Fibroblast of lung (primary cell): Measurements from ENCODE around the gene HYAL4.

Experiments
- EZH2 ChIP-seq: IDR thresholded peaks from 2 replicates; pipeline ENCODE4 v1.5.1; 2012; ENCODE audit warnings: low read length, control low read depth, mild to moderate bottlenecking; ENCODE audit errors: missing control alignments
- TF ChIP-seq, protein P1 (sequence below), 2 donors: IDR thresholded peaks in 1 of 2; conservative IDR thresholded peaks in 1 of 2; 1 replicate in 1 of 2; 2 replicates in 1 of 2; pipeline ENCODE4 v1.5.1; 2011 to 2012; ENCODE audit warnings: low read length in 2 of 2, control low read depth in 1 of 2, inconsistent platforms in 1 of 2, low read depth in 1 of 2, mild to moderate bottlenecking in 1 of 2

GRCh38 chr7:123924941-123925340 is 80.0 kb downstream of the HYAL4 start, which contains the start of gene SPAM1:
- no peak for TF ChIP-seq EZH2
- TF ChIP-seq, protein P1, sequence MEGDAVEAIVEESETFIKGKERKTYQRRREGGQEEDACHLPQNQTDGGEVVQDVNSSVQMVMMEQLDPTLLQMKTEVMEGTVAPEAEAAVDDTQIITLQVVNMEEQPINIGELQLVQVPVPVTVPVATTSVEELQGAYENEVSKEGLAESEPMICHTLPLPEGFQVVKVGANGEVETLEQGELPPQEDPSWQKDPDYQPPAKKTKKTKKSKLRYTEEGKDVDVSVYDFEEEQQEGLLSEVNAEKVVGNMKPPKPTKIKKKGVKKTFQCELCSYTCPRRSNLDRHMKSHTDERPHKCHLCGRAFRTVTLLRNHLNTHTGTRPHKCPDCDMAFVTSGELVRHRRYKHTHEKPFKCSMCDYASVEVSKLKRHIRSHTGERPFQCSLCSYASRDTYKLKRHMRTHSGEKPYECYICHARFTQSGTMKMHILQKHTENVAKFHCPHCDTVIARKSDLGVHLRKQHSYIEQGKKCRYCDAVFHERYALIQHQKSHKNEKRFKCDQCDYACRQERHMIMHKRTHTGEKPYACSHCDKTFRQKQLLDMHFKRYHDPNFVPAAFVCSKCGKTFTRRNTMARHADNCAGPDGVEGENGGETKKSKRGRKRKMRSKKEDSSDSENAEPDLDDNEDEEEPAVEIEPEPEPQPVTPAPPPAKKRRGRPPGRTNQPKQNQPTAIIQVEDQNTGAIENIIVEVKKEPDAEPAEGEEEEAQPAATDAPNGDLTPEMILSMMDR (conservative IDR thresholded peaks at IDR 0.05 in 1 of 2, IDR thresholded peaks at IDR 0.05 in 1 of 2; ENCODE audit: low read depth in 1 of 2, low read length in 2 of 2) = no peak
